Measurements from ENCODE around the gene TBX15.
A peak's percentile ranks its signal among the peaks of the same experiment; 100 is the strongest.

TBX15 gene

GRCh38 chr1:118890851-118891384 lies 97.2 kb downstream of the TBX15 start:
- DNase-seq (ENCODE audit: low spot score) = no peak

- DNase-seq (ENCODE audit: low spot score) = no peak
Observed at GRCh38 chr1:118884946-118885345, 103.2 kb downstream of the TBX15 start.

GRCh38 chr1:118881751-118882150 lies 106.4 kb downstream of the TBX15 start:
- no peak for DNase-seq (ENCODE audit: low spot score)

GRCh38 chr1:118878661-118879060 lies 109.5 kb downstream of the TBX15 start:
- DNase-seq (ENCODE audit: low spot score) = no peak

- no peak for DNase-seq (ENCODE audit: low spot score)
Observed at GRCh38 chr1:118877668-118878396, 110.3 kb downstream of the TBX15 start.

GRCh38 chr1:118871582-118872171 lies 116.5 kb downstream of the TBX15 start:
- peak; percentile 56 for DNase-seq (ENCODE audit: low spot score)

GRCh38 chr1:118868387-118868786 lies 119.8 kb downstream of the TBX15 start:
- no peak for DNase-seq (ENCODE audit: low spot score)

- no peak for DNase-seq (ENCODE audit: low spot score)
Observed at GRCh38 chr1:118866330-118866729, 121.8 kb downstream of the TBX15 start.

- no peak for DNase-seq (ENCODE audit: low spot score)
Observed at GRCh38 chr1:118863688-118864087, 124.5 kb downstream of the TBX15 start.

- no peak for DNase-seq (ENCODE audit: low spot score)
Observed at GRCh38 chr1:118862755-118863154, 125.4 kb downstream of the TBX15 start.

- DNase-seq (ENCODE audit: low spot score) = no peak
Observed at GRCh38 chr1:118861216-118861615, 126.9 kb downstream of the TBX15 start.

- no peak for DNase-seq (ENCODE audit: low spot score)
Observed at GRCh38 chr1:118859999-118860398, 128.1 kb downstream of the TBX15 start.

GRCh38 chr1:118846443-118846842 lies 141.7 kb downstream of the TBX15 start:
- DNase-seq (ENCODE audit: low spot score) = no peak

GRCh38 chr1:118842452-118843201 lies 145.5 kb downstream of the TBX15 start:
- no peak for DNase-seq (ENCODE audit: low spot score)

GRCh38 chr1:118841521-118841920 lies 146.6 kb downstream of the TBX15 start:
- no peak for DNase-seq (ENCODE audit: low spot score)

Measured in D341Med (cell line).